HL-60 (cell line): Measurements from ENCODE around the gene PRKCE.

Experiments used
- DNase-seq, 2 experiments: peaks; one replicate each; pipeline ENCODE4 v3.0.0-alpha.2; 2010 to 2020; ENCODE audit warnings: low read depth in 1 of 2, low spot score in 1 of 2
- H3K27ac ChIP-seq: fragments of 250-450 bp; sonication (Bioruptor Pico); replicated peaks from 2 replicates; pipeline ENCODE4 v1.5.1; 2020; ENCODE audit warnings: mild to moderate bottlenecking, moderate library complexity
- H3K27me3 ChIP-seq: fragments of 250-450 bp; sonication (Bioruptor Pico); 2 replicates; pipeline ENCODE4 v1.5.1; 2021; ENCODE audit warnings: mild to moderate bottlenecking, moderate library complexity; ENCODE audit not compliant: insufficient read depth, poor library complexity, severe bottlenecking
- H3K4me3 ChIP-seq: replicated peaks from 2 replicates; pipeline ENCODE4 v1.5.1; 2011; ENCODE audit warnings: mild to moderate bottlenecking, control low read depth, low read length; ENCODE audit not compliant: insufficient read depth
- CTCF ChIP-seq: IDR thresholded peaks from one replicate; pipeline ENCODE4 v1.5.1; 2011; ENCODE audit warnings: low read length, control low read depth, inconsistent platforms; ENCODE audit not compliant: insufficient read depth
- GABPA ChIP-seq: IDR thresholded peaks from 2 replicates; pipeline ENCODE4 v1.6.1; 2012; ENCODE audit warnings: low read depth
- POLR2AphosphoS5 ChIP-seq: IDR thresholded peaks from 2 replicates; pipeline ENCODE4 v1.6.1; 2012; ENCODE audit warnings: low read depth
- REST ChIP-seq: IDR thresholded peaks from 2 replicates; pipeline ENCODE4 v1.6.1; 2012; ENCODE audit warnings: low read depth; ENCODE audit not compliant: insufficient replicate concordance
- SPI1 ChIP-seq: IDR thresholded peaks from 2 replicates; pipeline ENCODE4 v1.6.1; 2012; ENCODE audit warnings: low read depth, mild to moderate bottlenecking, borderline replicate concordance

The PRKCE gene

GRCh38 chr2:45930396-45930792 lies 278.9 kb downstream of the PRKCE start:
- no peak overlapping the region for H3K4me3 ChIP-seq
- no peak for DNase-seq
- H3K27ac ChIP-seq = no peak overlapping the region
- H3K27me3 ChIP-seq = no peaks in the 10 kb centered on the region
- TF ChIP-seq POLR2AphosphoS5 (no peak), SPI1 (no peak), REST (no peak), CTCF (no peak)

- no peaks in the 10 kb centered on the region for H3K27me3 ChIP-seq
- H3K27ac ChIP-seq = no peak overlapping the region
- TF ChIP-seq CTCF (no peak), POLR2AphosphoS5 (no peak), SPI1 (no peak), GABPA (no peak), REST (no peak)
- no peak for DNase-seq
- no peak overlapping the region for H3K4me3 ChIP-seq
Measured at GRCh38 chr2:45932278-45932975, 281.0 kb downstream of the PRKCE start.

GRCh38 chr2:45935791-45936622 lies 284.5 kb downstream of the PRKCE start:
- H3K27me3 ChIP-seq = no peaks in the 10 kb centered on the region
- H3K27ac ChIP-seq = no peak overlapping the region
- DNase-seq = peak; percentile 45 to 77
- no peak for TF ChIP-seq GABPA
- TF ChIP-seq REST = no peak
- TF ChIP-seq SPI1 = peak; percentile 23; the same call in 1 of the 2 replicates
- peak; percentile 60 for TF ChIP-seq CTCF
- H3K4me3 ChIP-seq = no peak overlapping the region
